GM19023 (cell line): ENCODE results near the gene SPINT2.

Experiments
- ATAC-seq: cut with Tn5 transposase; IDR thresholded peaks from one replicate; pipeline ENCODE4 v1.9.1; 2021; ENCODE audit warnings: mild to moderate bottlenecking, moderate library complexity; ENCODE audit not compliant: unreplicated experiment

SPINT2 gene

DNA sequence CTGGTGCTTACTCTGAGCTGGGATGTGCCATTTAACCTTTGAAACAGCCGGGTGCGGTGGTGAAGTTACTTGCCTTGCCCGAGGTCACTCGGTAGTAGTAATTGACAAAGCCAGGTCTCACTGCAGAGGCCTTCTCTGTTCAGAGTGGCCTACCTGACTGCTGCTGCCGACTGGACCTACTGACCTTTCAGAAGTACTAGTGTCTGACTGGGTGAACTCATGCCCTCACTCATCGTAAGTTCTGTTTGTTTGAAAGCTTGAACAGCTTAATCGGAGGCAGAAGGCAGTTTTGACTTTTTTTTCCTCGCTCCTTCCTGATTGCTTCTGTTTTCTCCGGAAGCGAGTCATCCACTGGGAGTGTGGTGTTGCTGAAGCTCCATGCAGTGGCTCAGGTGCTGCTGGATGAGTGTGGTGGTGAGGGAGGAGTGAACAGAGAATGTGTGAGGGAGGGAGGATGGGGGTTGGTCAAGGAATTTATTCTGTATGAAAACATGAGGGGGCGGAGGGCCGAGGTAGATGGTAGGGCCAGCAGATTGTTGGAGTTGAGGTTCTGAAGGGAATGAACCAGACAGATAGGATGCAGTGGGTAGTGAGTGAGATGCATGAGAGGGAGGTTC, 2.7 kb downstream of the SPINT2 start:
- ATAC-seq = no peak

DNA sequence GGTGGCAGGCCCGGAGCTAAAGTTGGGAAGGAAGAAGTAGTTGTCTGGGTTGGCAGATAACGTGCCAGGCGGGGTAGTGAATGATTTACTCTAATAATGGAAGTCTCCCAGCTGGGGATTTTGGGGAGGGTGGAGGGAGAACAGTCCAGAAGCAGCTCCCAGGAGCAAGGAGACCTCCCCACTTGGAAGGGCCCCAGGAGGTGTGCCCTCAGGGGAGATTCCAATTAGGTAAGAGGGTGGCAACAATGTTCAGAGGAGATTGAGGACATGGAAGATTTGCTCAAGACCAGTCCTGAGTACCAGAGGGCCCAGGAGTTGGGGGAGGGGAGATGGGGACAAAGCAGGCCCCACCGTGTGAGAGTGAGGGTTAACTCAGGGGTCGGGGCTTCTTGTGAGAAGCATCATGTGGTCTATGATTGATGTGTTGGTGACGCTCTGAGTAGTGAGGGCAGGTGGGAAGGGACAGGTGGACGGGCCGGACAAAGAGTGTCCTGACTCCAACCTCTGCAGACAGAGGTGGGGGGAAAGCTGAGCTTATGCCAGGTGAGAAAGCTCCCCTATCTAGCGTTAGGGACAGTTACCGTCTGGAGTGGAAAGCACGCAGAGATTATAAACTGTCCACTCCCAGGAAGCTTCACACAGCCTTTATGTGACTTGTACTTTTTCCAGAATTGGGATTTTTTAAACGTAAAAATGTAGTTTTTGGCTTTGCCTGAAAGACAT, 3.5 kb downstream of the SPINT2 start:
- ATAC-seq = no peak

DNA sequence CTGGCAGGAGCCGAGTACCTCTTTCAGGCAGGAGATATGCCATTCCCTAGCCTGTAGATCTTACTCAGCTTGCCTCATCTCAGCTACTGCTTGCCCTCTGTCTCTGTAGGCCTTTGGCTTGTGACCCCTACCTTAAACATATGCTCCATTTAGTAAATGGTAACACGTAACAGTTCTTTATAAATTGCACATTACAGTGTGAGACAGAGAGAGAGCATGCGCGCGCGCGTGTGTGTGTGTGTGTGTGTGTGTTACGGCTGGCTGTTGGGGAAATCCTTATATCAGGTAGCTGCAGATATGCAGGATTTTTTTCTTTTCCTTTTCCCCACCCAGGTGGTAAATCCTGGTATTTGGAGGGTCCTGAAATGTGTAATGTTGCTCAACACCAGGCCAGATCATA, 4.2 kb downstream of the SPINT2 start:
- no peak for ATAC-seq

GRCh38 chr19:38270587-38271167, 6.3 kb downstream of the SPINT2 start:
- no peak for ATAC-seq

DNA sequence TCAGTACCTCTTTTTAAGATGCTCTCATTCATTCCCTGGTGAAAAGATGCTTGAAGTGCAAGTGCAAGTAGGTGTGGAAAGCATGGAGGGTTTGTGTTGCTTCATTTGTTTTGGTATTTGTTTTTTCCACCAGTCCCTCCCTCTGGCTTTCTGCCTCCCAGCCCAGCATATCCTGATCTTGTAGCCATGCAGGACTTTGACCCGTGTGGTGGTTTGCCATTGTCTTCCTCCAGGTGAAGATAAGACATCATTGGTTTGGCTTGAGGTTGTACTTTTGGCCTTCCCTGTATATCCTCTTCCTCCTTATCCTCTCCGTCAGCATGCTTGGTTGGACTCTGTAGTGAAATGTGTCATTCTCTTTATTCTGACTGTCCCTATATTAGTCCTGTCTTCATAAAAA, 9.1 kb downstream of the SPINT2 start:
- no peak for ATAC-seq

GRCh38 chr19:38274739-38275138, 10.4 kb downstream of the SPINT2 start:
- ATAC-seq = no peak

DNA sequence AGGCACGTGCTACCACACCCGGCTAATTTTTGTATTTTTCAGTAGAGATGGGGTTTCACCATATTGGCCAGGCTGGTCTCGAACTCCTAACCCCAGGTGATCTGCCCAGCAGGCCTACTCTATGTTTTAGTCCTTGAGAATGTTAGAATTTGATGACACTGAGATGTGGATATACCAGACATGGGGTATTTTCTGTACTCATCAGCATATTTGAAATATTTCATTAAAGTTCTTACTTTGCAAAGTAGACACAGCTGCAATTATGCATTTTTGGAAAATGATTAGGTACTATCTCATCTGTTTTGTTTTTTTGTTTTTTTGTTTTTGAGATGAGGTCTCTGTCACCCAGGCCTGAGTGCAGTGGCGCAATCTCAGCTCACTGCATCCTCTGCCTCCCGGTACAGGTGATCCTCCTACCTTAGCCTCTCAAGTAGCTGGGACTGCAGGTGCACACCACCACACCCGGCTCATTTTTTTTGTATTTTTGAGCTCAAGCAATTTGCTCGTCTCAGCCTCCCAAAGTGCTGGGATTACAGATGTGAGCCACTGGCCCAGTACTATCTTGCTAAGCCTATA, 12.7 kb downstream of the SPINT2 start:
- ATAC-seq = no peak

DNA sequence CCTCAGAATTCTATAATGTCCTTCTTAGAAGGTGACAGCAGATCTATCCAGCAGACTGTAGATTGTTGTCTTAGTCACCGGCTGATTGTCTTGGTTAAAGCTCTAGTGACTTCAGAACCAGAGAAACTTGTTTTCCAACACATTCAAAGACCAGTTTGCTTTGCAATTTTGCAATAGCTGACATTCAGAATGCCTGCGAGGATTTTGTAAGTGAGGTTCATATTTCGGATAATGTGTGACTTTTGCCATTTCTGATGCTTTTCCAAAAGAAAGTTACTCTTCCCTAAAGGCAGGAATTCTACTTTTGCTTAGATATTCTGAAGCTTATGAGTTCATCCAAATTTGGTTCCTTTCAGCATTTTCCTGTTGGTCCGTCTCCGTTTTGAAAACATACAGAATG, 13.2 kb downstream of the SPINT2 start:
- no peak for ATAC-seq

- ATAC-seq = no peak
These were observed 13.8 kb downstream of the SPINT2 start for GRCh38 chr19:38277969-38278680.

- ATAC-seq = no peak
These were observed 14.4 kb downstream of the SPINT2 start for GRCh38 chr19:38278751-38279150.

- no peak for ATAC-seq
These were observed 15.9 kb downstream of the SPINT2 start for GRCh38 chr19:38280030-38280921.

GRCh38 chr19:38281811-38282566, 17.6 kb downstream of the SPINT2 start:
- ATAC-seq = no peak

DNA sequence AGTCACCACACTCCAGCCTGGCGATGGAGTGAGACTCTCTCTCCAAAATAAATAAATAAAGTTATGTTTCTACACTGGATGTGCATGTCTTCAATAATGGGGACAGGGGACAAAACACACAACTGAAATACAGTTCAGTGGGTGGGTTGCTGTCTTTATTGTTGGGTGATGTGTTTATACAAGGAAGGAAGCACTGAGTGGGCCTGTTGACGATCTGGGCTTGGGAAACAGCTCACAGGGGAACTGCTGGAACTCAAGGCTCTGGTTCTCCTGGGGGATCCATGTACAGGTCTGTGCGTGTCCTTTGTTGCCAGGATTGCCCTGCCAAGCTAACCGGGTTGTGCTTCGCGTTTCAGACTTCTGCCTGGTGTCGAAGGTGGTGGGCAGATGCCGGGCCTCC, 18.9 kb downstream of the SPINT2 start:
- ATAC-seq = no peak

- ATAC-seq = no peak
These were observed 20.0 kb downstream of the SPINT2 start for GRCh38 chr19:38284422-38284821.

- ATAC-seq = no peak
These were observed 21.2 kb downstream of the SPINT2 start for GRCh38 chr19:38285567-38285966.

DNA sequence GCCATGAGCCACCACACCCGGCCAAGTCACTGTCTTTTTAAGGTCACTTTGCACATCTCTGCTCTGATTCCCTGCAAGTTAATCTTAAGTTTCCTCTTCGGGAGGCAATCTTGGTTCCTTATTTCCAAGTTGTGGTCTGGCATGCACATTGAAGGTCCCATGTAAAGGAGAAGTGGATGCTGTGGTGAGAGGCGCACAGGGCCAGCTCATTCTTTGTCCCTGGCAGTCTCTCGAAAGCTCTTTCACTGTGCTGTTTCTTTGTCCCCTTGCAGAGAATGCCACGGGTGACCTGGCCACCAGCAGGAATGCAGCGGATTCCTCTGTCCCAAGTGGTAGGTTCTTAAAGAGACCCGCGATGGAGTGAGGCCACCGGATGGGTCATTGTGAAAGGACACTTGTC, 23.2 kb downstream of the SPINT2 start:
- ATAC-seq = no peak

GRCh38 chr19:38288123-38288855, 23.9 kb downstream of the SPINT2 start:
- ATAC-seq = no peak

- no peak for ATAC-seq
These were observed 25.6 kb downstream of the SPINT2 start for GRCh38 chr19:38289955-38290354.

- no peak for ATAC-seq
These were observed 26.3 kb downstream of the SPINT2 start for GRCh38 chr19:38290631-38291147.
